BJ (cell line): Measurements from ENCODE around the gene SUPV3L1. TPM values are rescaled to one million over a fixed set of nuclear protein-coding genes. Genes with fewer than 3 reads are reported as not detected.
"Not testable (repeated sequence)": the region's sequence is repeated elsewhere in the genome, so short reads cannot be mapped to it uniquely, and the experiment has no call there.

Experiments used
- CTCF ChIA-PET: fragments of 350-600 bp; formaldehyde crosslinking; extraction: SDS; loops from one replicate; lab custom pipeline; 2021; ENCODE audit warnings: antibody characterized with exemption, inconsistent platforms; lab: Yijun Ruan, JAX
- POLR2A ChIA-PET: fragments of 300-600 bp; sonication (Branson Sonifier 250); formaldehyde crosslinking; extraction: SDS; loops from one replicate; lab custom pipeline; 2021; ENCODE audit warnings: antibody characterized with exemption; lab: Charles Lee
- DNase-seq: peaks from one replicate; pipeline ENCODE4 v3.0.0-alpha.2; 2011; ENCODE audit warnings: low read depth
- H3K27me3 ChIP-seq: 2 replicates; pipeline ENCODE4 v1.6.0; 2011; ENCODE audit warnings: low read length; ENCODE audit not compliant: control insufficient read depth, insufficient read depth
- H3K36me3 ChIP-seq: 2 replicates; pipeline ENCODE4 v1.5.1; 2011; ENCODE audit warnings: low read length; ENCODE audit not compliant: control insufficient read depth, insufficient read depth
- H3K4me3 ChIP-seq: 2 replicates; pipeline ENCODE4 v1.5.1; 2011; ENCODE audit warnings: low read depth, mild to moderate bottlenecking, control low read depth, low read length
- polyA plus RNA-seq: library from polyadenylated mRNA; depleted of rRNA; stranded (reverse); fragments of >200 nt; gene quantifications from 2 replicates; pipeline ENCODE4 v1.2.3, GENCODE V29; 2011
- TF ChIP-seq, protein P1 (sequence below): IDR thresholded peaks from 2 replicates; pipeline ENCODE4 v1.5.1; 2011; ENCODE audit warnings: low read depth, mild to moderate bottlenecking, control low read depth, inconsistent platforms, low read length, moderate library complexity; ENCODE audit not compliant: insufficient read depth

Gene SUPV3L1
- polyA plus RNA-seq, 1 experiment, result 17.1 TPM

GRCh38 chr10:69153227-69153626, 26.8 kb upstream of the SUPV3L1 start:
- POLR2A ChIA-PET, result no interaction called here
- no peak for DNase-seq
- Histone ChIP-seq H3K36me3 (peaks cover under 1% of the 10 kb centered on the region; the same call in 1 of the 2 replicates), H3K27me3 (no peaks in the 10 kb centered on the region), H3K4me3 (no peak overlapping the region)
- TF ChIP-seq, protein P1, sequence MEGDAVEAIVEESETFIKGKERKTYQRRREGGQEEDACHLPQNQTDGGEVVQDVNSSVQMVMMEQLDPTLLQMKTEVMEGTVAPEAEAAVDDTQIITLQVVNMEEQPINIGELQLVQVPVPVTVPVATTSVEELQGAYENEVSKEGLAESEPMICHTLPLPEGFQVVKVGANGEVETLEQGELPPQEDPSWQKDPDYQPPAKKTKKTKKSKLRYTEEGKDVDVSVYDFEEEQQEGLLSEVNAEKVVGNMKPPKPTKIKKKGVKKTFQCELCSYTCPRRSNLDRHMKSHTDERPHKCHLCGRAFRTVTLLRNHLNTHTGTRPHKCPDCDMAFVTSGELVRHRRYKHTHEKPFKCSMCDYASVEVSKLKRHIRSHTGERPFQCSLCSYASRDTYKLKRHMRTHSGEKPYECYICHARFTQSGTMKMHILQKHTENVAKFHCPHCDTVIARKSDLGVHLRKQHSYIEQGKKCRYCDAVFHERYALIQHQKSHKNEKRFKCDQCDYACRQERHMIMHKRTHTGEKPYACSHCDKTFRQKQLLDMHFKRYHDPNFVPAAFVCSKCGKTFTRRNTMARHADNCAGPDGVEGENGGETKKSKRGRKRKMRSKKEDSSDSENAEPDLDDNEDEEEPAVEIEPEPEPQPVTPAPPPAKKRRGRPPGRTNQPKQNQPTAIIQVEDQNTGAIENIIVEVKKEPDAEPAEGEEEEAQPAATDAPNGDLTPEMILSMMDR, result no peak
- CTCF ChIA-PET, result interaction anchor here (0.5 kb wide), 1 partner anchor 25 kb away, joined by 3 read pairs; no protein-coding TSS in a partner anchor

DNA sequence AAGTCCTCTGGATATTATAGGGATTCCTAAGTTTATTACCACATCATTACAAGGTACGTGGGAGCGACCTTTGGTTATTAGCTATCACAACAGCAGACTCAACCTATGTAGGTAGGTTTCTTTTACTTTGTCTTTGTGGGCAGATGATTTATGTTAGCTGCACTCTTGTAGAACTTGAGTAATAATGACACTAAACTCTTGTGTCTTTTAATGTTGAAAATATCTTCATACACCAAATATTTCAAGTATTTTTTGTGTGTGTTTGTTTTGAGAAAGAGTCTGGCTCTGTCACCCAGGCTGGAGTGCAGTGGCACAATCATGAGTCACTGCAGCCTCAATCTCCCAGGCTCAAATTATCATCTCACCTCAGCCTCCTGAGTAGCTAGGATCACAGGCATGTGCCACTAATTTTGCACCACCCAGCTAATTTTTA, 19.2 kb upstream of the SUPV3L1 start:
- DNase-seq, result peak; percentile 23
- POLR2A ChIA-PET, result no interaction called here
- TF ChIP-seq, protein P1, result no peak
- no peaks in the 10 kb centered on the region for H3K27me3 ChIP-seq
- CTCF ChIA-PET, result interaction anchor here (0.6 to 1.4 kb wide), 3 partner anchors 13 to 33 kb away, joined by 3 read pairs; no protein-coding TSS in a partner anchor
- H3K36me3 ChIP-seq, result peaks cover 7% of the 10 kb centered on the region
- H3K4me3 ChIP-seq, result no peak overlapping the region

GRCh38 chr10:69168493-69168892, 11.5 kb upstream of the SUPV3L1 start:
- TF ChIP-seq, protein P1, result no peak
- Histone ChIP-seq H3K27me3 (no peaks in the 10 kb centered on the region), H3K4me3 (no peak overlapping the region), H3K36me3 (peaks cover 4% of the 10 kb centered on the region; the same call in 1 of the 2 replicates)
- POLR2A ChIA-PET, result no interaction called here
- DNase-seq, result no peak
- CTCF ChIA-PET, result interaction anchor here (1.0 kb wide), 1 partner anchor 20 kb away, joined by 3 read pairs; no protein-coding TSS in a partner anchor

GRCh38 chr10:69172241-69172982, 7.6 kb upstream of the SUPV3L1 start:
- TF ChIP-seq, protein P1, result no peak
- Histone ChIP-seq H3K27me3 (no peaks in the 10 kb centered on the region), H3K36me3 (0 out of 2 replicates have a peak, but pooled peaks cover 1% of the 10 kb centered on the region), H3K4me3 (no peak overlapping the region)
- POLR2A ChIA-PET, result no interaction called here
- CTCF ChIA-PET, result interaction anchor here (0.9 kb wide), 1 partner anchor 20 kb away, joined by 3 read pairs; no protein-coding TSS in a partner anchor
- DNase-seq, result peak; percentile 4

GRCh38 chr10:69175326-69175725, 4.7 kb upstream of the SUPV3L1 start:
- H3K4me3 ChIP-seq, CTCF ChIA-PET, DNase-seq, H3K27me3 ChIP-seq, POLR2A ChIA-PET, H3K36me3 ChIP-seq: not testable (repeated sequence)
